CD4-positive, alpha-beta T cell (primary cell): ENCODE measurements around the gene GALNT2. TPM values are rescaled to one million over a fixed set of nuclear protein-coding genes. Genes with fewer than 3 reads are reported as not detected.

Experiments used
- ATAC-seq: fragments of 200-7000 bp; cut with Tn5 transposase; one replicate; pipeline ENCODE4 v1.10.0; 2022; ENCODE audit warnings: mild to moderate bottlenecking; ENCODE audit not compliant: poor library complexity
- CTCF ChIA-PET: fragments of 350-600 bp; sonication (Branson Sonifier 250); formaldehyde crosslinking; loops from one replicate; lab custom pipeline; 2021; ENCODE audit warnings: antibody characterized with exemption, inconsistent platforms; lab: Charles Lee
- POLR2A ChIA-PET: fragments of 350-600 bp; sonication (Branson Sonifier 250); formaldehyde crosslinking; loops from one replicate; lab custom pipeline; 2021; ENCODE audit warnings: antibody characterized with exemption, inconsistent platforms; lab: Charles Lee
- DNase-seq, 14 experiments: peaks; one replicate each; pipeline ENCODE4 v3.0.0-alpha.2; 2013 to 2020; ENCODE audit warnings: mixed read lengths in 2 of 14
- H3K27ac ChIP-seq, 2 donors: one replicate each; pipeline versions ENCODE4 v1.5.1 to v1.7.0; 2013; ENCODE audit warnings: low read length in 2 of 2, low read depth in 1 of 2, mild to moderate bottlenecking in 1 of 2
- H3K27me3 ChIP-seq, 2 experiments: 1 replicate in 1 of 2; 2 replicates in 1 of 2; pipeline versions ENCODE4 v1.6.1 to v1.7.0; 2013; ENCODE audit warnings: low read length in 2 of 2, control low read depth in 1 of 2, mild to moderate bottlenecking in 1 of 2, moderate library complexity in 1 of 2; ENCODE audit not compliant: insufficient read depth in 2 of 2, control insufficient read depth in 1 of 2
- H3K36me3 ChIP-seq: one replicate; pipeline ENCODE4 v1.6.1; 2013; ENCODE audit warnings: low read length, control low read depth; ENCODE audit not compliant: insufficient read depth
- H3K4me1 ChIP-seq: one replicate; pipeline ENCODE4 v1.6.1; 2013; ENCODE audit warnings: low read length, control low read depth; ENCODE audit not compliant: insufficient read depth
- H3K4me3 ChIP-seq: one replicate; pipeline ENCODE4 v1.5.1; 2013; ENCODE audit warnings: mild to moderate bottlenecking, low read length, moderate library complexity
- H3K9me3 ChIP-seq, 2 experiments: 1 replicate in 1 of 2; 2 replicates in 1 of 2; pipeline versions ENCODE4 v1.6.1 to v1.7.0; 2013; ENCODE audit warnings: low read length in 2 of 2, mild to moderate bottlenecking in 2 of 2, control low read depth in 1 of 2, moderate library complexity in 1 of 2; ENCODE audit not compliant: control insufficient read depth in 1 of 2, insufficient read depth in 1 of 2
- H3K27ac Mint-ChIP-seq: one replicate; pipeline ENCODE4 v1.8.0; 2020; ENCODE audit warnings: mixed read lengths
- H3K27me3 Mint-ChIP-seq: one replicate; pipeline ENCODE4 v1.8.0; 2021; ENCODE audit warnings: mixed read lengths
- H3K36me3 Mint-ChIP-seq: one replicate; pipeline ENCODE4 v1.8.0; 2021; ENCODE audit warnings: low read depth, mixed read lengths
- H3K4me1 Mint-ChIP-seq: one replicate; pipeline ENCODE4 v1.8.0; 2021; ENCODE audit warnings: low read depth, mixed read lengths
- H3K4me3 Mint-ChIP-seq: one replicate; pipeline ENCODE4 v1.8.0; 2020; ENCODE audit warnings: mild to moderate bottlenecking, mixed read lengths
- H3K9me3 Mint-ChIP-seq: one replicate; pipeline ENCODE4 v1.8.0; 2020; ENCODE audit warnings: mixed read lengths
- intact Hi-C, 2 experiments: fragments of 100-400 bp; cut with DNase I in 1 of 2; cut with micrococcal nuclease in 1 of 2; formaldehyde crosslinking; loops; one replicate each; pipeline versions ENCODE4 v1.15.1 to v1.9.0; 2023 to 2025; cut with DNase I, micrococcal nuclease
- total RNA-seq, 174 experiments: library from RNA in 2 of 174; stranded (reverse) in 2 of 174; gene quantifications; one replicate each; pipeline ENCODE4 v1.2.3 and lab custom pipeline; 2021 to 2026
- TF ChIP-seq, protein P1 (sequence below): fragments of 200-600 bp; IDR thresholded peaks from one replicate; pipeline ENCODE4 v1.8.0; 2022; ENCODE audit warnings: antibody characterized with exemption, mild to moderate bottlenecking

GALNT2 gene
- total RNA-seq, 2 experiments from 2014 or later, result 11.0 to 11.4 TPM

DNA sequence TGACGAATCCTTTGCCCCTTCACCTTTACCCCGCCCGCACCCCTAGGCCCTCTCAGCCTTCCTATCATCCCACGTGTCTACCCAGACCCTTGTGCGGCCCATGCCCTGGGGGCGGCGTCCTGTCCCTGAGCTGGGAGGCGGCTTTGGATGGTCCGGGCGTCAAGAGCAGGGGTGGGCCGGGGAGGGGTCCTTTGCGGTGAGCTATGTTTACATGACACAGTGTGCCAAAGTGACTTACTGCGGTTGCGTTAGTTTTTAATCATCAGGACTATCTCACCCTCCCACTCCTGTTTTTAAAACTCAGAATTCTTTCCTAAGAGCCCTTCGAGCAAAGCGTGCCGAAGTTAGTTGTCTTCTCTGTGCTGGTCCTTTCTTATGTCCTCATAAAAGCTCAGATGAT, 214.5 kb downstream of the GALNT2 start:
- CTCF ChIA-PET, result interaction anchor here (0.6 kb wide), 1 partner anchor 1951 kb away, joined by 3 read pairs; no protein-coding TSS in a partner anchor

DNA sequence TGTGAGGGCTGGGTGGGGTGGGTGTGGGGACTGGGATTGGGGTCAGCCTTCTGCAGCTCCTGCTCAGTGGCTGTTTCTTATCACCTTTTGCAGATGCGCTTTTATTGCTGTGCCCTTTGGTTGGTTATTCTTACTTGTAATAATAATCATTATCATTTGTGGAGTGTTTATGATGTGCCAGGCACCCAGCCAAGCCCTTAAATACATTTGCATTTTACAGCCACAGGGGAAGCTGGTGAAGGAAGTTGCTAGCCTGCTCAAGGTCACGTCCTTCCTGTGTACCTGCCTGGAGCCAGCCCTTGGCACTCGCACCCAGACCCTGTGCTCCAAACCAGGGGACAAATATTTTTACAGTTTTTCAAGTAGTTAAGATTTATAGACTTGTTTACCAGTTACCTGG, 215.1 kb downstream of the GALNT2 start:
- Histone ChIP-seq H3K9me3 (no peaks in the 10 kb centered on the region), H3K27ac (no peak overlapping the region), H3K27me3 (no peaks in the 10 kb centered on the region), H3K4me1 (peaks cover 15% of the 10 kb centered on the region), H3K4me3 (no peak overlapping the region), H3K36me3 (peaks cover 16% of the 10 kb centered on the region)
- no peak for DNase-seq
- intact Hi-C loops, result no loop called here
- ChIA-PET CTCF (no interaction called here), POLR2A (no interaction called here)
- H3K4me3 Mint-ChIP-seq, result no peak overlapping the region
- peaks cover 20% of the 10 kb centered on the region for H3K36me3 Mint-ChIP-seq
- ATAC-seq, result no peak
- peak overlapping the region; percentile 59 for H3K27ac Mint-ChIP-seq
- H3K4me1 Mint-ChIP-seq, result peaks cover 32% of the 10 kb centered on the region
- no peaks in the 10 kb centered on the region for H3K27me3 Mint-ChIP-seq
- no peaks in the 10 kb centered on the region for H3K9me3 Mint-ChIP-seq
- TF ChIP-seq, protein P1, sequence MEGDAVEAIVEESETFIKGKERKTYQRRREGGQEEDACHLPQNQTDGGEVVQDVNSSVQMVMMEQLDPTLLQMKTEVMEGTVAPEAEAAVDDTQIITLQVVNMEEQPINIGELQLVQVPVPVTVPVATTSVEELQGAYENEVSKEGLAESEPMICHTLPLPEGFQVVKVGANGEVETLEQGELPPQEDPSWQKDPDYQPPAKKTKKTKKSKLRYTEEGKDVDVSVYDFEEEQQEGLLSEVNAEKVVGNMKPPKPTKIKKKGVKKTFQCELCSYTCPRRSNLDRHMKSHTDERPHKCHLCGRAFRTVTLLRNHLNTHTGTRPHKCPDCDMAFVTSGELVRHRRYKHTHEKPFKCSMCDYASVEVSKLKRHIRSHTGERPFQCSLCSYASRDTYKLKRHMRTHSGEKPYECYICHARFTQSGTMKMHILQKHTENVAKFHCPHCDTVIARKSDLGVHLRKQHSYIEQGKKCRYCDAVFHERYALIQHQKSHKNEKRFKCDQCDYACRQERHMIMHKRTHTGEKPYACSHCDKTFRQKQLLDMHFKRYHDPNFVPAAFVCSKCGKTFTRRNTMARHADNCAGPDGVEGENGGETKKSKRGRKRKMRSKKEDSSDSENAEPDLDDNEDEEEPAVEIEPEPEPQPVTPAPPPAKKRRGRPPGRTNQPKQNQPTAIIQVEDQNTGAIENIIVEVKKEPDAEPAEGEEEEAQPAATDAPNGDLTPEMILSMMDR, result no peak

More for the DNA sequence above, 214.5 kb downstream of the GALNT2 start:
- peaks cover 21% of the 10 kb centered on the region for H3K36me3 Mint-ChIP-seq
- Histone ChIP-seq H3K4me3 (no peak overlapping the region), H3K9me3 (no peaks in the 10 kb centered on the region), H3K27ac (no peak overlapping the region), H3K4me1 (peaks cover 15% of the 10 kb centered on the region), H3K27me3 (no peaks in the 10 kb centered on the region), H3K36me3 (peaks cover 18% of the 10 kb centered on the region)
- ATAC-seq, result no peak
- H3K27ac Mint-ChIP-seq, result peak overlapping the region; percentile 62
- TF ChIP-seq, protein P1, result no peak
- intact Hi-C loops, result no loop called here
- peaks cover 36% of the 10 kb centered on the region for H3K4me1 Mint-ChIP-seq
- no peaks in the 10 kb centered on the region for H3K27me3 Mint-ChIP-seq
- POLR2A ChIA-PET, result no interaction called here
- no peaks in the 10 kb centered on the region for H3K9me3 Mint-ChIP-seq
- peak in 1 of 14 experiments; percentile 30 for DNase-seq
- H3K4me3 Mint-ChIP-seq, result no peak overlapping the region

DNA sequence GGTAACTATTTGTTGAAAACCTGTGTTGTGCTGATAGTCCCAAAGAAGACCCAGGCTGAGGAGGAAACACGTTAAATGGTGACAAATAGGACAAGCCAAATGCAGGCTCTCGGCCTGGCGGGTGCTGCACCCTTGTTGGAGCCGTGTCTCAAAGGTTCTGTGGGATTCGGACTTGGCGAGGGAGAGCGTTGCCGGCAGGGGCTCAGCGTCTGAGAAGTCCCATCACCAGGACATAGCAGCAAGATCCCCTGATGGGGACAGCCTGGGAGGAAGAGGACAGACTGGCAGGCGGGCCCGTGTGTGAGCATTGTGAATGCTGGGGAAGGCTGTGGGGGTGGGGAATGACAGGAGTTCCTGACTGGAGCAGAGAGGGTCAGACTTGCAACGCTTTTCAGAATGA, 216.6 kb downstream of the GALNT2 start:
- H3K4me3 ChIP-seq, result no peak overlapping the region
- no peaks in the 10 kb centered on the region for H3K9me3 ChIP-seq
- H3K27ac Mint-ChIP-seq, result no peak overlapping the region
- no peak overlapping the region for H3K4me3 Mint-ChIP-seq
- ChIA-PET POLR2A (no interaction called here), CTCF (no interaction called here)
- H3K36me3 ChIP-seq, result peaks cover 15% of the 10 kb centered on the region
- ATAC-seq, result no peak
- H3K4me1 Mint-ChIP-seq, result peaks cover 16% of the 10 kb centered on the region
- no peaks in the 10 kb centered on the region for H3K27me3 ChIP-seq
- H3K4me1 ChIP-seq, result peaks cover 15% of the 10 kb centered on the region
- H3K27me3 Mint-ChIP-seq, result no peaks in the 10 kb centered on the region
- no peaks in the 10 kb centered on the region for H3K9me3 Mint-ChIP-seq
- intact Hi-C loops, result no loop called here
- H3K27ac ChIP-seq, result no peak overlapping the region
- DNase-seq, result no peak
- H3K36me3 Mint-ChIP-seq, result peaks cover 14% of the 10 kb centered on the region
- TF ChIP-seq, protein P1, result no peak
